Liver (tissue), 9 donors: ENCODE measurements around the gene ZNF777. TPM values are rescaled to one million over a fixed set of nuclear protein-coding genes. Genes with fewer than 3 reads are reported as not detected.

Experiments used
- DNase-seq: peaks from one replicate; pipeline ENCODE4 v3.0.0-alpha.2; 2017; ENCODE audit warnings: low spot score
- H3K27ac ChIP-seq, 2 donors: one replicate each; pipeline ENCODE4 v1.7.0; 2013; ENCODE audit warnings: inconsistent platforms in 2 of 2, low read length in 2 of 2, control low read depth in 1 of 2, low read depth in 1 of 2, mild to moderate bottlenecking in 1 of 2
- H3K27me3 ChIP-seq, 4 donors: one replicate each; pipeline versions ENCODE4 v1.6.1 to v1.7.0; 2013; ENCODE audit warnings: low read length in 3 of 4, inconsistent platforms in 1 of 4, mild to moderate bottlenecking in 1 of 4, moderate library complexity in 1 of 4; ENCODE audit not compliant: control insufficient read depth in 4 of 4, insufficient read depth in 4 of 4
- H3K36me3 ChIP-seq, 4 donors: one replicate each; pipeline versions ENCODE4 v1.6.1 to v1.7.0; 2013; ENCODE audit warnings: low read length in 3 of 4, mild to moderate bottlenecking in 3 of 4, low read depth in 1 of 4, moderate library complexity in 1 of 4; ENCODE audit not compliant: control insufficient read depth in 4 of 4, insufficient read depth in 3 of 4
- H3K4me1 ChIP-seq, 4 donors: one replicate each; pipeline versions ENCODE4 v1.6.1 to v1.7.0; 2013; ENCODE audit warnings: low read length in 3 of 4, mild to moderate bottlenecking in 3 of 4, moderate library complexity in 1 of 4; ENCODE audit not compliant: control insufficient read depth in 4 of 4, insufficient read depth in 4 of 4
- H3K4me3 ChIP-seq, 3 donors: one replicate each; pipeline versions ENCODE4 v1.6.1 to v1.7.0; 2013; ENCODE audit warnings: low read length in 3 of 3, control low read depth in 1 of 3, low read depth in 1 of 3, mild to moderate bottlenecking in 1 of 3
- H3K9ac ChIP-seq, 2 donors: one replicate each; pipeline ENCODE4 v1.7.0; 2013; ENCODE audit warnings: low read length in 2 of 2, mild to moderate bottlenecking in 2 of 2, moderate library complexity in 2 of 2, control low read depth in 1 of 2, low read depth in 1 of 2
- H3K9me3 ChIP-seq, 4 donors: one replicate each; pipeline versions ENCODE4 v1.6.1 to v1.7.0; 2013; ENCODE audit warnings: low read length in 3 of 4; ENCODE audit not compliant: control insufficient read depth in 4 of 4
- CTCF ChIP-seq: fragments of 150-350 bp; IDR thresholded peaks from 2 replicates; pipeline ENCODE4 v1.5.1; 2017; ENCODE audit warnings: improper control_type of control experiment, low read depth, low read length; ENCODE audit not compliant: missing input control
- EGR1 ChIP-seq, 2 donors: IDR thresholded peaks; 2 replicates each; pipeline ENCODE4 v1.6.1; 2016 to 2018; ENCODE audit warnings: antibody characterized with exemption in 2 of 2, low read depth in 2 of 2
- FOXA1 ChIP-seq: IDR thresholded peaks from 2 replicates; pipeline ENCODE4 v1.6.1; 2016; ENCODE audit warnings: antibody characterized with exemption
- FOXA2 ChIP-seq: IDR thresholded peaks from 2 replicates; pipeline ENCODE4 v1.6.1; 2016; ENCODE audit warnings: antibody characterized with exemption
- GABPA ChIP-seq, 2 donors: IDR thresholded peaks in 1 of 2; conservative IDR thresholded peaks in 1 of 2; 2 replicates each; pipeline ENCODE4 v1.6.1; 2016; ENCODE audit warnings: antibody characterized with exemption in 2 of 2, mild to moderate bottlenecking in 1 of 2, moderate library complexity in 1 of 2
- HNF4A ChIP-seq, 2 donors: conservative IDR thresholded peaks; 2 replicates each; pipeline ENCODE4 v1.6.1; 2016; ENCODE audit warnings: antibody characterized with exemption in 2 of 2, mild to moderate bottlenecking in 2 of 2
- HNF4G ChIP-seq: IDR thresholded peaks from 2 replicates; pipeline ENCODE4 v1.6.1; 2016; ENCODE audit warnings: antibody characterized with exemption
- JUND ChIP-seq, 2 donors: IDR thresholded peaks; 2 replicates each; pipeline ENCODE4 v1.6.1; 2016; ENCODE audit warnings: antibody characterized with exemption in 2 of 2
- MAX ChIP-seq: IDR thresholded peaks from 2 replicates; pipeline ENCODE4 v1.6.1; 2016; ENCODE audit warnings: antibody characterized with exemption
- NR2F2 ChIP-seq: IDR thresholded peaks from 2 replicates; pipeline ENCODE4 v1.6.1; 2016; ENCODE audit warnings: antibody characterized with exemption
- RAD21 ChIP-seq, 2 donors: IDR thresholded peaks; 2 replicates each; pipeline ENCODE4 v1.6.1; 2016; ENCODE audit warnings: antibody characterized with exemption in 2 of 2, mild to moderate bottlenecking in 2 of 2
- RXRA ChIP-seq, 2 donors: IDR thresholded peaks; 2 replicates each; pipeline ENCODE4 v1.6.1; 2017 to 2018; ENCODE audit warnings: antibody characterized with exemption in 2 of 2, mild to moderate bottlenecking in 1 of 2
- TAF1 ChIP-seq: conservative IDR thresholded peaks from 2 replicates; pipeline ENCODE4 v1.6.1; 2016; ENCODE audit warnings: antibody characterized with exemption, mild to moderate bottlenecking
- YY1 ChIP-seq: IDR thresholded peaks from 2 replicates; pipeline ENCODE4 v1.6.1; 2016; ENCODE audit warnings: antibody characterized with exemption, mild to moderate bottlenecking
- WGBS: extraction: QIAGEN DNeasy Blood & Tissue Kit; methylation state at CpG from one replicate; pipeline ENCODE4 v1.1.7; 2013; 5-methylcytosine and 5-hydroxymethylcytosine counted together
- polyA plus RNA-seq, 2 donors: library from polyadenylated mRNA; stranded (reverse) in 1 of 2; unstranded in 1 of 2; fragments of 200-250 nt in 1 of 2; fragments of >200 nt in 1 of 2; fragmentation: Nextera tagmentation in 1 of 2; extraction: Ambion mirVana in 1 of 2; gene quantifications; one replicate each; pipeline versions ENCODE4 v1.2.1 to v1.2.3, GENCODE V29; 2013 to 2015
- total RNA-seq, 2 donors: library from RNA; depleted of rRNA; stranded (reverse); fragments of >200 nt; gene quantifications; one replicate each; pipeline ENCODE4 v1.2.3, GENCODE V29; 2014
- TF ChIP-seq, protein P1 (sequence below): IDR thresholded peaks from 2 replicates; pipeline ENCODE4 v1.6.1; 2016; ENCODE audit warnings: antibody characterized with exemption
- TF ChIP-seq, protein P2 (sequence below): IDR thresholded peaks from 2 replicates; pipeline ENCODE4 v1.6.1; 2016; ENCODE audit warnings: antibody characterized with exemption
- donor health status: healthy.
- donor health status: healthy.
- donor health status: healthy.
- donor health status: healthy.
- donor health status: healthy.

The ZNF777 gene
- total and polyA plus RNA-seq, 4 donors: 0.22 to 5.7 (median 4.1) TPM

DNA sequence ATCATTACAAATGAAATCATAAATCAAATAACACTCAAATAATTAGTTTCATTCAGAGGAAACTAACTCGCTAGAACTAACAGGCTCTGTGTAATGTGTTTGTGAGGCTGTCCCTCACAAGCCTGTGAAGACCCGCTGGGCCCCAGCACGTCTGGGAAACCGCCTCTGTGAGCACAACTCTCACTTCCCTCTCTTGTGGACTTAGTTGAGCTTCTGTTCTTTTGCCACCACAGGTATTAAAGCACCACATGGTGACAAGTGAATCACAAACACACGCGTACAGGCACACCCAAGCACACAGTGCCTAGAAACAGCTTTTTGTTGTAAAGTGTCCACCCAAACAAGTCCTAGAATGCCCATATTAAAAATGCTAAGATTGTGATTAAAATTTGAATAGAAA lies 51.0 kb downstream of the ZNF777 start:
- Histone ChIP-seq H3K27me3 (peaks cover 0 to 4% (median 0%) of the 10 kb centered on the region in 4 donors), H3K27ac (no peak overlapping the region), H3K36me3 (no peaks in the 10 kb centered on the region), H3K4me1 (no peaks in the 10 kb centered on the region), H3K9ac (no peak overlapping the region), H3K9me3 (no peaks in the 10 kb centered on the region), H3K4me3 (no peak overlapping the region)
- no peak for DNase-seq
- 82% methylated on average over 6 of the region's 6 CpGs for WGBS
- TF ChIP-seq, protein P1, sequence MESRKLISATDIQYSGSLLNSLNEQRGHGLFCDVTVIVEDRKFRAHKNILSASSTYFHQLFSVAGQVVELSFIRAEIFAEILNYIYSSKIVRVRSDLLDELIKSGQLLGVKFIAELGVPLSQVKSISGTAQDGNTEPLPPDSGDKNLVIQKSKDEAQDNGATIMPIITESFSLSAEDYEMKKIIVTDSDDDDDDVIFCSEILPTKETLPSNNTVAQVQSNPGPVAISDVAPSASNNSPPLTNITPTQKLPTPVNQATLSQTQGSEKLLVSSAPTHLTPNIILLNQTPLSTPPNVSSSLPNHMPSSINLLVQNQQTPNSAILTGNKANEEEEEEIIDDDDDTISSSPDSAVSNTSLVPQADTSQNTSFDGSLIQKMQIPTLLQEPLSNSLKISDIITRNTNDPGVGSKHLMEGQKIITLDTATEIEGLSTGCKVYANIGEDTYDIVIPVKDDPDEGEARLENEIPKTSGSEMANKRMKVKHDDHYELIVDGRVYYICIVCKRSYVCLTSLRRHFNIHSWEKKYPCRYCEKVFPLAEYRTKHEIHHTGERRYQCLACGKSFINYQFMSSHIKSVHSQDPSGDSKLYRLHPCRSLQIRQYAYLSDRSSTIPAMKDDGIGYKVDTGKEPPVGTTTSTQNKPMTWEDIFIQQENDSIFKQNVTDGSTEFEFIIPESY: no peak
- TF ChIP-seq TAF1 (no peak), GABPA (IDR thresholded peaks at IDR 0.05 in 1 of 2, conservative IDR thresholded peaks at IDR 0.05 in 1 of 2) (no peak), RXRA (IDR thresholded peaks at IDR 0.05) (no peak), FOXA2 (no peak), HNF4G (no peak), EGR1 (IDR thresholded peaks at IDR 0.05; ENCODE audit: low read depth in 2 of 2) (no peak), MAX (no peak), RAD21 (IDR thresholded peaks at IDR 0.05) (no peak), JUND (IDR thresholded peaks at IDR 0.05) (no peak), HNF4A (conservative IDR thresholded peaks at IDR 0.05) (no peak), FOXA1 (no peak), NR2F2 (no peak), CTCF (no peak), YY1 (no peak)
- TF ChIP-seq, protein P2, sequence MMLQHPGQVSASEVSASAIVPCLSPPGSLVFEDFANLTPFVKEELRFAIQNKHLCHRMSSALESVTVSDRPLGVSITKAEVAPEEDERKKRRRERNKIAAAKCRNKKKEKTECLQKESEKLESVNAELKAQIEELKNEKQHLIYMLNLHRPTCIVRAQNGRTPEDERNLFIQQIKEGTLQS: no peak

DNA sequence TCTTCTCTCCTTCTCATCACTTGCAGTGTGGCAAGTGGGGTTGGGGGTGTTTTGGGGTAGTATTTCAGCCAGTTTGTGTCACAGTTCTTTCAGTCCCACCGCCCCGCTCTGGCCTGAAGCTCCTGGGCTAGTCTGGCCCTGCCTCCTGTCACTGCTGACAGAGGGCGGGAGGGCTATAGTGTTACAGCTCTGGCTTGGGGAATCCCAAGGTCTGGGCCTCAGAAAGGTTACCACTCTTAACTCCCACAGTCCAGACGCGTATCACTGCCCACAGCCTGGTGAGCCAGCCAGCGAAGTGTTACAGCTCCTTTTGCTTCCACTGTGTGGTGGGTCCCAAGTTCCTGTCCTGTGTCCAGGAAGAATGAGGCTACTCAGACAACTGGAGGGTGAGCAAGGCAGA lies 56.0 kb downstream of the ZNF777 start:
- TF ChIP-seq CTCF: no peak
- no peak for TF ChIP-seq JUND (IDR thresholded peaks at IDR 0.05)
- no peak for TF ChIP-seq RXRA (IDR thresholded peaks at IDR 0.05)
- TF ChIP-seq TAF1: no peak
- no peak for TF ChIP-seq EGR1 (IDR thresholded peaks at IDR 0.05; ENCODE audit: low read depth in 2 of 2)
- no peak for TF ChIP-seq NR2F2
- DNase-seq: no peak
- Histone ChIP-seq H3K4me3 (no peak overlapping the region), H3K9ac (no peak overlapping the region), H3K4me1 (no peaks in the 10 kb centered on the region), H3K27me3 (no peaks in the 10 kb centered on the region), H3K36me3 (no peaks in the 10 kb centered on the region), H3K9me3 (no peaks in the 10 kb centered on the region), H3K27ac (no peak overlapping the region)
- 80% methylated on average over 6 of the region's 6 CpGs for WGBS
